GM19438 (cell line): ENCODE data around the gene PTPRM.

Source experiments
- ATAC-seq: cut with Tn5 transposase; IDR thresholded peaks from one replicate; pipeline ENCODE4 v1.9.1; 2021; ENCODE audit warnings: low read depth; ENCODE audit not compliant: unreplicated experiment

Gene PTPRM

GRCh38 chr18:8130096-8130495 lies 563.0 kb downstream of the PTPRM start:
- ATAC-seq, result no peak

- ATAC-seq, result no peak
Measured at GRCh38 chr18:8133032-8133431, 565.9 kb downstream of the PTPRM start.

- no peak for ATAC-seq
Measured at GRCh38 chr18:8133888-8134287, 566.8 kb downstream of the PTPRM start.

GRCh38 chr18:8139127-8139527 lies 572.0 kb downstream of the PTPRM start:
- ATAC-seq, result no peak

- ATAC-seq, result no peak
Measured at GRCh38 chr18:8139891-8140406, 572.8 kb downstream of the PTPRM start.

DNA sequence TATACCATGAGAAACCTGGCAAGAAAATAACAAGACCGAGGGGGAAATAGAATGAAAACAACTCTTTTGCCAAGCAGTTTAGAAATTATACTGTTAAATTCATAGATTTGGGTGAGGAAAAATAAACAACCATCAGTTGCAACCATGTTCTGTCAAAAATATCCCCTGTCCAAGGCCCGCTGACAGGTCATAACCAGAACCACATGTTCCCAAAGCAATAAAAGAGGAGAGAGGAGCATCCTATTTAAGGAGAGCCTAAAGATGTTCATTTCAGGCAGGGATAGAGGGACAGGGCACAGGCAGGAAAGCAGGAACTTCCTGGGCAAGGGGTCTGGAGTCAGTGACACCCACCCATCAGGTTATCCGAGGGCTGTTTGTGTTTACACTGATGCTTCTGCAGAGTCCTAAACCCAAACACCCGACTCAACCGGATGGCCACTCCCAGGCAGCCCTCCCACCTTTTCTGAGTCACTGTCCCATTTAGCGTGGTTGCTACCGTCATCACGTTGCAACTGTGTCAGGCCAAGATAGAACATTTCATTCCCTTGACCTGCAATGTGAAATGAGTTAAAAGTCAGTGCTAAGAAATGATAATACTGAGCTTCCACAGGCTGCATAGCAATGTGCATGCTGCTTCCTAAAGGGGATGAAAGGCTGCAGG lies 573.9 kb downstream of the PTPRM start:
- ATAC-seq, result no peak

- no peak for ATAC-seq
Measured at GRCh38 chr18:8142131-8142711, 575.1 kb downstream of the PTPRM start.

DNA sequence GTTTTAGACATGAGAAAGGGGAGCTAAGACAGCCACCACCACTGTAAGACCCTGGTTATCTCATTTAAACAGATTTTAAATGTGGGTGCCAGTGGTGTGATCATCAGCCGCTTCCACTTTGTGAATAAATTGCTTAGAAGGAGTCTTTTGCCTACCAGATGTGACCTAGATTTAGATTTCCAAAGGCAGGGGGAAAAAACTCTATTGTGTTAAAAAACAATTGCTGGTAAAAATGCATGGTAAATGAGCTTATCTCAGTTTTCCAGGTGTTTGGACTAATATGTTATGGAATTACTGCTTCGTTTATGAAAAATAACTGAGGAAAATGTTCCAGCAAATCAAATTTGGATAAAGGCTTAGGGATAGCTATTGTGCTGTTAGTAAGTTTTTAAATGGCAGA lies 575.8 kb downstream of the PTPRM start:
- ATAC-seq, result no peak

DNA sequence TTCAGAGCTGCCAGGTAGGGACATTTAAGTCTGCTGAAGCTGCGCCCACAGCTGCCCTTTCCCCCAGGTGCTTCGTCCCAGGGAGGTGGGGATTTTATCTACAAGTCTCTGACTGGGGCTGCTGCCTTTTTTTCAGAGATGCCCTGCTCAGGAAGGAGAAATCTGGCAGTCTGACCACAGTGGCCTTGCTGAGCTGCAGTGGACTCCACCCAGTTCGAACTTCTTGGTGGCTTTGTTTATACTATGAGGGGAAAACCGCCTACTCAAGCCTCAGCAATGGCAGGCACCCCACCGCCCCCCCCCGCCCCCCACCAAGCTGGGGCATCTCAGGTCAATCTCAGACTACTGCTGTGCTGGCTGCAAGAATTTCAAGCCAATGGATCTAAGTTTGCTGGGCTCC lies 584.1 kb downstream of the PTPRM start:
- ATAC-seq, result no peak

DNA sequence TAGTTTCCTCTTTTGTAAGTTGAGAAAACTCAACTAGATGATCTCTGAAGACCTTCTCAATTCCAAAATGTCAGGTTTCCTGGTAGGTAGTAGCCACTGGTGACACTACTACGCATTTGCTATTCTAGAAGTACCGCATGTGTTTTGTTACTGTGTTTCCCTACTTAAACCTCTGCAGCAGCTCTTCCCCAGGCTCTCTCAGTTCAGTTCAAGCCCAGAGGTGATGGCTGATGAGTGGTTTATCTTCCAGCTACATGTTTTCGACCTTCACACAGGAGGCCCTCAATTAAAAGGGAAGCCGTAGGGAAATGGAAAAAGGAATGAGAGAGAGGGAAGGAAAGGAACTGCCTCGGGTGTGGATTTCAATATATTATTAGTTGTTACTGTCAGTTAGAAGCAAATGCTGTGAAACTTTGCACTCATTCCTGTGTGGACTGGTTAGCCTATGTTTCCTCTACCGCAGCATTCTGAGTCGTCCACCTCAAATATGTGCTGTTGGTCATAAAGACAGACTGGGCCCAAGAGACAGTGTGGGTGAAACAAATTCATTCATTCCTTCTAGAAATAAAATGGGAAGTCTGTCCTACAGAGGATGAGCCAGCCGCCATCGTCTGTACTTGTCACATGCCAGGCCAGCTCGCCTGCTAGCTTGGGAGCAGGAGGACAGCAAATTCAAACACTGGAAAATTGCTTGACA lies 586.9 kb downstream of the PTPRM start:
- ATAC-seq, result no peak

DNA sequence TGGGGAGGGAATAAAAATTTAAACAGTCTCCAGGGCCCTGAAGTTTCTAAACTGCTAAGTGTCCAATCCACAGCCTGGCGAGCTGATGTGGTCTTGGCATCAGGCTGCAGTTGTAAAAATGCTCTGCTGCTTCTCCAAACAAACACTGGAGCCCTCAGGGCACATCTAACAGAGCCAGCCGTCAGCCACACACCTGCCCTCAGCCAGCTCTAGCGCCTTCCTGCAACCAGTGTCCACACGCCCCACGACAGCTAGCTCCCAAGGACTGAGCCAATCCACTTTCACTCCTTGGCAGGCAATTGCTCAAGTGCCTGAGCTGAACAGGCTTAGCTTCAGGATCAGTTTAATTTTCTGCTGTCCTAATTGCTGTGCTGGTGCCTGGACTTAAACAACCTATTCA lies 595.7 kb downstream of the PTPRM start:
- no peak for ATAC-seq

GRCh38 chr18:8163286-8163959 lies 596.3 kb downstream of the PTPRM start:
- no peak for ATAC-seq

GRCh38 chr18:8165095-8165494 lies 598.0 kb downstream of the PTPRM start:
- no peak for ATAC-seq

GRCh38 chr18:8167026-8167425 lies 599.9 kb downstream of the PTPRM start:
- no peak for ATAC-seq

- ATAC-seq, result no peak
Measured at GRCh38 chr18:8167673-8168072, 600.6 kb downstream of the PTPRM start.

- no peak for ATAC-seq
Measured at GRCh38 chr18:8169722-8170121, 602.6 kb downstream of the PTPRM start.

- ATAC-seq, result no peak
Measured at GRCh38 chr18:8174771-8175170, 607.7 kb downstream of the PTPRM start.

GRCh38 chr18:8175501-8176061 lies 608.5 kb downstream of the PTPRM start:
- no peak for ATAC-seq

DNA sequence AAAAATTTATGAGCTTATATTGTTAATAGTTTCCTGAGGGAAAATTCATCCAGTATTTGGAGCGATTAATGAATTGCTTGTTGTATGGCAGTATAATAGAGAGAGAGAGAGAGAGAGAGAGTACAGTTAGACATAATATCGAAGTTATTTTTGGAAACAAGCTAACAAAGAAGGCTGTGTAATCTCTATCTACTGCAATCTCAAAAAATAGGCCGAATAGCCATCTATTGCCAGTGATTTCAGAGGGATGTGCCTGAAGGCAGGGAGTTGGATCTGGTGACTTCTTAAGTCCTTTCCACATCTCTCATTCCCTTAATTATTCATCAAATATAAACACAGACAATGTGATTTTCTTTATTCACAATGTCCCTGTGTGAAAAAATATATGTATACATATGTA lies 609.0 kb downstream of the PTPRM start:
- ATAC-seq, result no peak

DNA sequence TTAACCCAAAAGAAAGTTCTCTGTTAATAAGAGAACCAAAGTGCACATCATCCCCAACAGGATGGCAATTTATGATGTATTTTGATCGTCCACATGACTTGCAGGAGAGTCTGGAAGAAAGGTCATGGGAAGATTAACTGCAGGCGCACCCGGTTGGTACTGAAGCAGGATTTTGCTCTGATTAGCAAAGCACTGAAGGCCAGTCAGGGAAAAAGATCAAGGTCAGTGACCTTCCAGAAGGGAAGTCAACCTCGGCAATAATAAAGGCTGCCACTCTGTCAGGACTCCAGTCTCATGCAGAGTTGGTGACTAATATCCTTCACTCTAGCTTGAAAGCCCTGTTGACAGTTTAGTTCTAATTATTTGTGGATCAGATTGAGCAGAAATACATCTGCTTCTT lies 609.4 kb downstream of the PTPRM start:
- ATAC-seq, result no peak
